ENCODE results near the gene LRMDA. TPM values are rescaled to one million over a fixed set of nuclear protein-coding genes. Genes with fewer than 3 reads are reported as not detected.
"Not testable (repeated sequence)": the region's sequence is repeated elsewhere in the genome, so short reads cannot be mapped to it uniquely, and the experiment has no call there.

The LRMDA gene
- total RNA-seq, 1 experiment from 2014 or later = not detected

DNA sequence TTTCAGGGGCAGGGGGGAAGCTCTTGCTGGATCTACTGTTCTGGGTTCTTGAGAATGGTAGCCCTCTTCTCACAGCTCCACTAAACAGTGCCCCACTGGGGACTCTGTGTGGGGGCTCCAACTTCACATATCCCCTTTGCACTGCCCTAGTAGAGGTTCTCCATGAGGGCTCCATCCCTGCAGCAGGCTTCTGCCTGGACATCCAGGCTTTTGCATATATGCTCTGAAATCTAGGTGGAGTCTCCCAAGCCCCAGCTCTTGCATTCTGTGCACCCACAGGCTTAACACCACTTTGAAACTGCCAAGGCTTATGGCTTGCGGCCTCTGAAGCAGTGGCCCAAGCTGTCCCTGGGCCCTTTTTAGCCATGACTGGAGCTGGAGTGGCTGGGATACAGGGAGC lies 150.7 kb downstream of the LRMDA start:
- DNase-seq (ENCODE audit: low spot score) = no peak

DNA sequence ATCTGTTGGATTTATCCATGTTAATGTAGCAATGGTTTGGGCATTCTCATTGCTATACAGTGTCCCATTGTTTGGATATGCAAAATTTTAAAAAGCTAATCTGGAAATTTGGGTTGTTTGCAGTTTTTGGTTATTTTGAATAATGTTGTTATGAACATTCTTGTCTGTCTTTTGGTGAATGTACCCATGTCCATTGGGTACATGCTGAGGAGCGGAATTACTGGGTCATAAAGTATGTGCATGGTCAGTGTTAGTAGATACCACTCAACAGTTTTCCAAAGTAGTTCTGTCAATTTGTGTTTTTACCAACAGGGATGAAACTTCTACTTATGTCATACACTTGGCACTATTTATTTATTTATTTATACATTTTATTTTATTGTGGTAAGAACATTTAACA lies 153.9 kb downstream of the LRMDA start:
- DNase-seq (ENCODE audit: low spot score) = no peak

DNA sequence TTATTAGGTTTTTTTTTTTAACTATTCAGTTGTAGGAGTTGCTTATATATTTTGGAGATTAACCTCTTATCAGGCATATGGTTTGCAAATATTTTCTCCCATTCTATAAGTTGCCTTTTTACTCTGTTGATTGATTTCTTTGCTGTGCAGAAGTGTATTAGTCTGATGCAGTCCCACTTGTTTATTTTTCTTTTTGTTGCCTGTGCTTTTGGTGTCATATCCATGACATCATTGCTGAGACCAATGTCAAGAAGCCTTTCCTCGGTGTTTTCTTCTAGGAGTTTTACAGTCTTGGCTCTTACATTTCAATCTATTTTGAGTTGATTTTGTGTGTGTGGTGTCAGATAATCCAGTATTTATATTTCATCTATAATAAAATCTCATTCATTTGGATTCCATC lies 155.4 kb downstream of the LRMDA start:
- no peak for DNase-seq (ENCODE audit: low spot score)

DNA sequence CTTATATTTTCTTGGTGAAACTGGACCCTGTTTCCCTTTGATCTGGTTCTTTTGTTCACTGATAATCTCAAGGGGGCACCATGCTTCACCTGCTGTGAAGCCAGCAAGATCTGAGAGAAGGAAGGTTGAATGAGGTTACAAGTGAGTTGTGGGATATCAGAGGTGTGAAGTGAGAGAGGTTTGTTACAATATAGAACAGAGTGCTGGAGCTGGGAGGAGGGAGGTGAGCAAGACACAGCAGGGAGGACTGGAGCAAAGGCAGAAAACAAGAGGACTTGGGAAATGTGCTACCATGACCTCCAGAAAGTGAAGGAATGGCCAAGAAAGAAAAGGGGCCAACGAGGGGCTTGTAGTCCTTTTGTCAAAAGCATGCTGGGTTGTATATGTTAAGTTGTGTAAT lies 156.6 kb downstream of the LRMDA start:
- no peak for DNase-seq (ENCODE audit: low spot score)

DNA sequence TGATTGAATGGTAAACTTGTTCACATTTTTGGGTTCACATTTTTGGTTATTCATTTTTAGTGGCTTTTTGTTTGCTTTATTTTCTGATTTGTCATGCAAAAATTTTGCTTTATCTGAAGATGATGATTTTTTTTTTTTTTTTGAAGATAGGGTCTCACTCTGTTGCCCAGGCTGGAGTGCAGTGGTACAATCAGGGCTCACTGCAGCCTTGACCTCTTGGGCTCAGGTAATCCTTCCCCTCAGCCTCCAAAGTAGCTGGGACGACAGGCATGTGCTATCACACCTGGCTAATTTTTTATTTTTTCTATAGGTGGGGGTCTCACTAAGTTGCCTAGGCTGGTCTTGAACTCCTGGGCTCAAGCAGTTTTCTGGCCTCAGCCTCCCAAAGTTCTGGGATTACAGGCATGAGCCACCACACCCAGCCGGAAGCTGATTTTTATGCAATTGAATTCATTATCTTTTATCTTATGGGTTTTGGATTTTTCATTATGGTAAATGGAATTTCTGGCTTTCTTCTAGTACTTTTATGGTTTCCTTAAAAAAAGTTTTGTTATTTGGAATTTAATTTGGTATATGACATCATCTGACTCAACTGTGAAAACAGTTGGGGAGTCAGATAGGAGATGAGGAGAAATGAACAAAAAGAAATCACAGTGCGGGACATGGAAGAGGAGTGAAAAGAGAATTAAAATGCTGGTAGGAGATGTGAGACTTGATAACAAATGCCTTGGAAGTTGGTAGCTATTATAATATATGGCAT lies 158.7 kb downstream of the LRMDA start:
- DNase-seq (ENCODE audit: low spot score) = no peak

DNA sequence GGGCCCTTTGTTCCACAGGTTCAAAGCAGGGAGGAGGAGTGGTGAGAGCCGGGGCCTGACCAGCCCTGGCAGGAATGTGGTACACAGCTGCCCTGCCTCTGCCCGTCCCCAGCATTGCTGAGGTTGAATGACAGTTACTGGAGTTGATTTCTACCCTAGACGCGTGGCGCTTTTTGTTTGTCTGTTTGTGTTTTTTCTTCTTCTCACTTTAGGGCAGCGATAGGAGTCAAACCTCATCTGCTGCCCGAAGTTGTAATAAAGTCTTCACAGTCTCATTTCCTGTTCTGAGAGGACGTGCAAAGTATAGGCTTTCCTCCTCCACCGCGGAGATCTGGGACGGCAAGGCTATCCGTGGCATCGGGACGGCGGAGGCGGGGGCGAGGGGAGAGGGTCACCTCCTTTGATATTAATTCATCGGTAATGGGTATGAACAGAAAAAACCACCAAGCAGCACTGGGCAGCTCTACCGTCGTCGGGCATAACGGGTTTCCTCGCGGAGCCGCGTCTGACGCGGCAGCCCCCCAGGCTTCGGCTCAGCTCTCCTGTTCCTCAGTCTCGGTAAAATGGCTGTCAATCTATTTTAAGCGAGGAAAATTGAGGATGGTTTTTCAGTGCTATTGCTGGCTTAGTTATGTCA lies 160.8 kb downstream of the LRMDA start:
- no peak for DNase-seq (ENCODE audit: low spot score)

DNA sequence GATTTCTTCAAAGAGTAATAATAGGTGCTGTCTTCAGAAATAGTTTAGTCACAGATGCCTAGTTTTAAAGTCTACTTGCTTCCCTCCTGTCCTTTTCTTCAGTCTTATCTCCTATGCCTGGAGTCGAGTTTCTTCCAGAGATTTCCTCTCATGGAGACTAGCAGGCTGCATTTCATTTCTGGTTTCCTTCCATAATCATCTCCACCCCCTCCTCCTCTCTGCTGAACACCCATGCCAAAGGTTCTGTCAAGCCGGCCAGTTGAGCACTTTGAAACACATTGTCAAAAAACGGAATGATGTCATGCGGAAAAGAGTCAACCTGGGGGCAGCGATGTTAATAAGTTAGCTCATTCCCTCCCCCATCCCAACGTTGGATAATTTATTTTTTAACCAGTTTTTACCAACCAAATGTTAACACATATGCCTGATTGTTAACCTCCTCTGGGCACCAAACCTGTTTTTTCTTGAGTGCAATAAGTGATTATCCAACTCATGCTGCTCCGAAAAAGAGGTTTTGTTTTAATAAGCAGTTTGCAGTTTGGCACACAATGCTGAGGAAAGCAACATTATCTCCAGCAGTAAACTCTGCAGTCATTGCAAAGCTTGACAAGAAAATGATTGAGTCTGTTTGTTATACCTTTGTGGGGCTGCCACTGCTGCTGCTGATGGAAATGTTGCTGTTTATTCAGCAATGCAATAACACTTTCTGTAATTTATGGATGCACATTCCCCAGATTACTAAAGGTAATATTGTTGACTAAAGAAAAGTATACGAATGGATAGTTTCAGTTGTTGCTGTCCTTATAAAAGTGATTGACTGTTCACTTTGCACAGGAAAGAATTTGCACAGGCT lies 161.6 kb downstream of the LRMDA start:
- no peak for DNase-seq (ENCODE audit: low spot score)

DNA sequence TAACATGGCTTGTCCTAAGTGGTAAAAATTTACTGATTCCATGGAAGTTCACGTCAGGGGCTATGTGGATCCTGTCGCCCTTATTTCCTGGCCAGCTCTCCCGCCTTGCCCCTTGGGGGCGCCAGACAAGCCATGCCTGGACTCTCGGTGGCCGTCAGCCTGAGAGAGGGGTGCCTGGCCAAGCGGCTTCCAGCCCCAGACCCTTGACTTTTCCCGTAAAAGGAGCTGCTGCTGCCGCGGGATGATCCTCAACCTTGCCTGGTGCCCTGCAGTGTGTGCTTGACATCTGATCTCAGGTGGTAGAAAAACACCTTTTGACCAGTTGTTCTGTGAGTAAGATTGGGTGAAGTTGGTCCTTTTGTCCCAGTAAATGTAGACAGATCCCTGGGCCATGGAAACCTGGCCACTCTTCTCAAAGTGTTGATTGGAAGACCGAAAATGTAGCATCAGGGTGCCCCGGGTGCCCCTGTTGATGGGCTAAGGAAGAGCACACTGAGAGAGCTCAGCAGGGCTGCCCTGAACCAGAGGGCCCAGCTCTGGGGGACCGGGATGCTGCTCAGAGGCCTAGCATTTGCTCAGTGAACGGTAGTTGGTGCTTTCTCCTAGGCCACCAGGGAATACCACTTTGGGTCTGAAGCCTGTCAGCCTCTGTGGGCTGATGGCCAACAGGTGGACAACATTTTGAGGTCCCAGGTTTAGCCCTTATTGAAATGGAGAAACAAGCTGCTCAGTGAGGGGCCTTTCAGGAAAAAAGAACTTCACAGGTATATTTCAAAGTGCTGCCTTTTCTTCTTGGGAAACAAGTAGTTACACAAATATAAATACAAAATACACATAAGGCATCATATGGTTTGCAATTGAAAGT lies 162.5 kb downstream of the LRMDA start:
- no peak for DNase-seq (ENCODE audit: low spot score)

- no peak for DNase-seq (ENCODE audit: low spot score)
These were observed 165.7 kb downstream of the LRMDA start for GRCh38 chr10:75596930-75597620.

DNA sequence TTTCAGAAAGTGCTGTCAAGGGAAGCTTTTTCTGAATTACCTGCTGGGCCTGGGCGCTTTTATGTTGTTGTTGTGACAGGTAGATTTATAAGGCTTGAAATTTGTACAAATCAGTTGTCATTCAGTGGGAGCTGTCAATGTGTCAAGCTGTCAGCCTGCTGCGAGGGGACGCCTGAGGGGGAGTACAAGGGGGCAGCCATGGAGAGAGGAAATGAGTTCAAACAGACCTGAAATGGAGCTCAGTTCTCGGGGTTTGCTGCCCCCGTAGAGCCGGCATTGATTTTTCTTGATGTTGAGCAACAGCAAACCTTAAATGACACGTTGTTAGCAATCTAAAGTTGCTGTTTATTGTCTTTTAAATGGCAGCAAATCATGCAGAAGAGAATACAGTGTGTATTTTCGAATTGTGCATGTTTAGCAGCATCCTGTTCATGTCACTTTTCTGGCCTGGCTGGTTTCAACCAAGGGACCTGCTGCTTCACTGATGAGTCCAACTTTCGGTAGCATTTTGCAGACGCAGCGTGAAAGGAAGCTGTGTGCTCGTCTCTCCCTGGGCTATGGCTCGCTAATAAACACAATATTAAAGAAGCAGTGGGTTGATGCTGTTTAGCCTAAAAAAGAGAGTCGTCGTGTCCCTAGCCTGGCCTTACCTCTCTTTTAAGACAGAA lies 166.5 kb downstream of the LRMDA start:
- no peak for DNase-seq (ENCODE audit: low spot score)

DNA sequence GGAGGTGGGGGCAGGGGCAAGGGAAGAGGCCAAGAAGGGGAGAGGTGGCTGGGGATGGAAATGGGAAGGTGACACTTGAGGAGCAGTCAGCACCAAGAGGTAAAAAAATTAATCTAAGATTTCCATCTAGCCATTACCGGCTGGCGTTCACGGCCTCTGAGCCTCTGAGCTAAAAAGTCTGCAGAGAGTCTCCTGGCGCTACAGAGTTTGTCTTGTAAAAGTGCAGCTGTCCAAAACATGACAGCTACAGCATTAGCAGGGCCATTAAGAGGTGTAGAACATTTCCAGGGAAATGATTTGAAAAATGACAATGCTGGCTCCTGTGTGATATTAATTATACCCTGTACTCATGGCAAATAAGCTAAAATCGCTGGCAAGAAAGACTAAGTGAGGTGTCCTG lies 167.6 kb downstream of the LRMDA start:
- DNase-seq (ENCODE audit: low spot score) = no peak

- no peak for DNase-seq (ENCODE audit: low spot score)
These were observed 168.6 kb downstream of the LRMDA start for GRCh38 chr10:75599875-75600648.

GRCh38 chr10:75600833-75601232 lies 169.4 kb downstream of the LRMDA start:
- DNase-seq (ENCODE audit: low spot score) = no peak

DNA sequence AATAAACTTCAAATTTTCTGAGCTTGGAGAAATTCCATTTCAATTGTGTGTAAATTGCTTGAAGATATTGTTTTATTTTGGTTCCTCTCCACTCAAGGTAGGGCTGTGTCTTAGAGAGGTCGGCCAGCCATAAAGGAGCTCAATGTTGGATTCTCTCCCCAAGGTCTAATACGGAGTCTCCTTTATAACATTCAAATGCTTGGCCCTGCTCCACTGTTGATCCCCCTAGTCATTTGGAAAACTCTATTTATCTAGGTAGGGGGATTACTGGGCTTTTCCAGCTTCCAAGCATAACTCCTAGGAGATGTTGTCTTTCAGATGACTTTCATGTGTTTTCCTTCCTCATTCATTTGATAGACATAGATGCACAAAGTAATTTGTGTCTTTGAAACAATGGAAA lies 170.9 kb downstream of the LRMDA start:
- DNase-seq (ENCODE audit: low spot score) = no peak

- DNase-seq (ENCODE audit: low spot score) = no peak
These were observed 173.7 kb downstream of the LRMDA start for GRCh38 chr10:75605096-75605495.

GRCh38 chr10:75605795-75606194 lies 174.4 kb downstream of the LRMDA start:
- DNase-seq (ENCODE audit: low spot score) = not testable (repeated sequence)

DNA sequence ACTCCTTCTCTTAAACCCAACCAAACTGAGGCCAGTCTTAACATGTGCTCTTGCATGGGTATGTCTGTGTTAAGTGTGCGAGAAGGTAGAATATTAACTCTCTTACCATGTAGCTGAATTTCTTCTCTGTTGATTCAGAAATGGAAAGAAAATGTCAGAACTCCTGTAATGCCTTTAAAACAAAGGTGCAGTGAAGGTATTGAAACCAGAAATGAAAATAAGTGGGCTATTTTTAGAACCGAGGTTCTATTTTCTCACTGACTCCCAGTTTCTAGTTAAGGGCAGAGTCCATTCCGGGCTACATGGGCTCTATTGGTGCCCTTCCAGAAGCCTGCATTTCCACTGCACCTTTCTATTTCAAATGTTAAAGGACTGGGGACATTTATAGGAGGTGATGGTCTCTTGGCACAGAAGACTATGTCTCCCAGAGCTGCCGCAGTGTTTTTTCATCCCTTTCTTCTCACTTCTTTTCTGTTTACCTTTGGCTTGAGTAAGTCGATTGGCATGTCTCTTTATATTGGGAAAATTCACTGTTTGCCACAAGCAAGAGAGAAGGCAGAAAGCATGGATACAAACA lies 174.9 kb downstream of the LRMDA start:
- no peak for DNase-seq (ENCODE audit: low spot score)

DNA sequence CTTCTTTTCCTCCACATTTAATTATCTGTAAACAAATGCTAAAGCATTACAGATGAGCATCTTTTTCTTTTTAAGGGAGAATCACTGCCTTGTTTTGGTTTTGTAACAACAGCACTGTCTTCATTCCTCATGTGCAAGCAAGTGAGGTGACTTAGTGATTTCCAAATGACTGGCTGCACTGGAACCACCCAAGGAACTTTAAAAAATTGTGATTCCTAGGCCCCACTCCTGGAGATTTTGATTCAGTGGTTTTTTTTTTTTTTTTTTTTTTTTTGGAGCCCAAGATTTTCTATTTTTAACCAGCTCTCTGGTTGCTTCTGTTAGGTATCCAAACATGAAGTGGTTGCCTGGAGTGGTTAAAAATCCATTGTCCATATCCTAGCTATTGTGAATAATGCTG lies 176.2 kb downstream of the LRMDA start:
- no peak for DNase-seq (ENCODE audit: low spot score)

DNA sequence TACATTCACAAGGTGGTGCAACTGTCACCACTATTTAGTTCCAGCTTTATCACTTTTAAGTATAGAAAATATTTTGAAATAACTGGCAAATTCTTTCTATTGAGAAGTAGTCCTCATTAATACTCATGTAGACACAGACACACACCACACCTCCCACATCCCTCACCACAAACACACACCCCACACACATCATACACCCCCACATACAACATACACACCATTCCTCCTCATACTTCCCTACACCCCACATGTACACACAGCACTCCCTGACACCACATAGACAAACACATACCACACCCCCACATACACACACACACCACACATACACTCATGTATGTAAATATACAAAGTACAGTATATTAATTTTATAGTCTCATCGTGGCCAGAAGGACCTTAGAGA lies 178.8 kb downstream of the LRMDA start:
- DNase-seq (ENCODE audit: low spot score) = no peak

All from HT-29 (cell line).